K562 (cell line): ENCODE results near the gene ZNF845. TPM values are rescaled to one million over a fixed set of nuclear protein-coding genes. Genes with fewer than 3 reads are reported as not detected.

Source experiments
- ARNT ChIP-seq, 2 experiments: fragments of 450-650 bp; IDR thresholded peaks; 2 replicates each; pipeline ENCODE4 v1.6.1; 2016; ENCODE audit warnings: mild to moderate bottlenecking in 1 of 2
- ELF2 ChIP-seq: fragments of 250-450 bp; sonication (Bioruptor Pico); IDR thresholded peaks from 2 replicates; pipeline ENCODE4 v1.5.0; 2021; ENCODE audit warnings: mild to moderate bottlenecking
- ELF4 ChIP-seq: fragments of 450-650 bp; formaldehyde crosslinking; IDR thresholded peaks from 2 replicates; pipeline ENCODE4 v1.4.0; 2022; ENCODE audit warnings: missing genetic modification characterization
- KDM5B ChIP-seq: fragments of 200-600 bp; sonication (generic); IDR thresholded peaks from 2 replicates; pipeline ENCODE4 v1.6.1; 2012; ENCODE audit warnings: low read depth, mild to moderate bottlenecking, moderate library complexity, low read length, control low read depth, inconsistent platforms; ENCODE audit not compliant: insufficient replicate concordance
- NFRKB ChIP-seq: fragments of 450-650 bp; IDR thresholded peaks from 2 replicates; pipeline ENCODE4 v1.6.1; 2016; ENCODE audit warnings: low read depth
- NRF1 ChIP-seq, 2 experiments: fragments of 450-650 bp; IDR thresholded peaks in 1 of 2; conservative IDR thresholded peaks in 1 of 2; 2 replicates each; pipeline ENCODE4 v1.6.1; 2014; ENCODE audit warnings: mild to moderate bottlenecking in 2 of 2
- POLR2H ChIP-seq: IDR thresholded peaks from 2 replicates; pipeline ENCODE4 v1.6.1; 2016; ENCODE audit warnings: missing genetic modification characterization, low read depth, mild to moderate bottlenecking, control low read depth, missing compliant biosample characterization, moderate library complexity
- PRMT5 ChIP-seq: sonication (generic); formaldehyde crosslinking; IDR thresholded peaks from 2 replicates; pipeline ENCODE4 v1.5.0; 2020; ENCODE audit warnings: missing genetic modification reagents
- PTRF ChIP-seq: fragments of 450-650 bp; IDR thresholded peaks from 2 replicates; pipeline ENCODE4 v1.6.1; 2016; ENCODE audit warnings: mild to moderate bottlenecking, missing genetic modification characterization, missing compliant biosample characterization
- RBFOX2 ChIP-seq: fragments of 200-400 bp; formaldehyde crosslinking; IDR thresholded peaks from 2 replicates; pipeline ENCODE4 v1.6.1; 2017; ENCODE audit warnings: low read depth, mild to moderate bottlenecking, low read length, moderate library complexity
- RHOXF2B ChIP-seq: fragments of 250-450 bp; sonication (Bioruptor Pico); conservative IDR thresholded peaks from 2 replicates; pipeline ENCODE4 v1.5.1; 2021
- SIN3A ChIP-seq, 2 experiments: fragments of 150-350 bp in 1 of 2; IDR thresholded peaks; 2 replicates each; pipeline ENCODE4 v1.6.1; 2011 to 2016; ENCODE audit warnings: borderline replicate concordance in 2 of 2, low read depth in 2 of 2, low read length in 2 of 2, mild to moderate bottlenecking in 2 of 2, moderate library complexity in 2 of 2; ENCODE audit not compliant: control insufficient read depth in 1 of 2
- SMARCA5 ChIP-seq: fragments of 450-650 bp; IDR thresholded peaks from 2 replicates; pipeline ENCODE4 v1.6.1; 2016
- polyA plus RNA-seq, 8 experiments: library from polyadenylated mRNA; depleted of rRNA in 4 of 8; stranded (reverse) in 5 of 8; unstranded in 3 of 8; fragments of >200 nt; fragmentation: Nextera tagmentation in 2 of 8; fragmentation: Illumina TruSeq in 1 of 8; extraction: Ambion mirVana in 2 of 8; extraction: Trizol in 1 of 8; gene quantifications; 2 replicates each; pipeline versions ENCODE4 v1.2.1 to v1.2.3, GENCODE V29; 2011 to 2014; ENCODE audit warnings: inconsistent platforms in 1 of 8, missing spikeins in 1 of 8
- total RNA-seq, 7 experiments: library from RNA; depleted of rRNA in 6 of 7; stranded (reverse); fragments of >200 nt in 6 of 7; fragmentation: Illumina TruSeq in 2 of 7; extraction: Trizol in 2 of 7; gene quantifications; 2 replicates each; pipeline versions ENCODE4 v1.2.1 to v1.2.3, GENCODE V29; 2011 to 2021; ENCODE audit warnings: low replicate concordance in 1 of 7
- TF ChIP-seq, protein P1 (sequence below), 2 experiments: IDR thresholded peaks; 2 replicates each; pipeline ENCODE4 v1.6.1; 2011; ENCODE audit warnings: borderline replicate concordance in 1 of 2, control low read depth in 1 of 2, low read depth in 1 of 2, low read length in 1 of 2, mild to moderate bottlenecking in 1 of 2, mixed read lengths in 1 of 2, moderate library complexity in 1 of 2; ENCODE audit not compliant: insufficient read depth in 1 of 2, insufficient read length in 1 of 2, poor library complexity in 1 of 2, severe bottlenecking in 1 of 2; ENCODE audit errors: extremely low read depth in 1 of 2
- TF ChIP-seq, protein P2 (sequence below), 2 experiments: fragments of 450-650 bp in 1 of 2; sonication (generic) in 1 of 2; formaldehyde crosslinking in 1 of 2; IDR thresholded peaks; 2 replicates each; pipeline versions ENCODE4 v1.7.1 to v1.9.0; 2016 to 2022; ENCODE audit warnings: inconsistent platforms in 1 of 2, mild to moderate bottlenecking in 1 of 2, missing genetic modification reagents in 1 of 2

ZNF845 gene
- total and polyA plus RNA-seq, 9 of the 15 experiments (the other 6 are each of a cell fraction or from before 2014, with no cell fraction given): 1.9 to 13.2 (median 6.4) TPM

DNA sequence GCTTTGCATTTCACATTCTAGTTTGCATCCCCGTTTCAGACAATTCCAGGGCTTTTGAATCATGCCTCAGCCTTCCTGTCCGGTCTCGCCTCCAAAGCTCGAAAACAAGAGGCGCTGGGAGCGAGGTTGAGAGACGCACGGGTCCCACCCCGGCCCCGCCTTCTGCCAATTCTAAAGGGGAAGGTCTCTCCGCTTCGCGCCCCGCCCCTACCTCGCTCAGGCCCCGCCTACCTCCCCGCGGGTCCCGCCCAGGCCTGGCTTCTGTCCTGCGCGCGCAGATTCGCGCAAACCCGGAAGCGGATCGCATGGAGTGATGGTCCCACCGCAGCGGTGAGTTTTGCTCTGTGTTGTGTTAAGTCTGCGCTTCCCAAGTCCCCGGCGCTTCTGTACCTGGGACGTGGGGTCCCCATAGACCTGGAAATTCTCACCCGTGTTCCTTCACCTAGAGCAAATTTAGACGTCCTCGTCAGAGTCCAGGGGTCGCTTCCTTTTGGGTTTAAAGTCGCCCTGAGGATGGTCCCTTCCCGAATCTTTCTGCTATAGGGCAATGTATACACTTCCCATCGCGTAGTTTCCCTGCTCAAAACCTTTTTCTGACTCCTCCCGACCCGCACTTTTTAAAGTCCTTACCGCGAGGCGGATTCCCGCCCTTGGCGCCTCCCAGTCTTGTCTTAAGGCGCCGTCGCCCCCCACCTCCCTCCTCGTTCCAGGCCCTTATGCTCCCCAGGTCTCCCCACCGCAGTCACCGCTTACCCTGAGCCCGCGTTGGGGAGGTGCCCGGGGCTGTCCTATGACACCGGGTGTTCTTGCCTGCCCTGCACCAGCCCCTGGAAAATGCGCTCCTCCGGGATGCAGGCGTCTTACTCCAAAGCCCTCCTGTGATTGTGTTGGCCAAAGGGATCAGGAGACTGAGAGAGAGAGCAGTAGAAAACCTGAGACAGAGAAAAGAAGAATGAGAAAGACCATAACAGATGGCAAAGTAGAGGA, at the start of gene ZNF845 (continued):
- TF ChIP-seq, protein P1, sequence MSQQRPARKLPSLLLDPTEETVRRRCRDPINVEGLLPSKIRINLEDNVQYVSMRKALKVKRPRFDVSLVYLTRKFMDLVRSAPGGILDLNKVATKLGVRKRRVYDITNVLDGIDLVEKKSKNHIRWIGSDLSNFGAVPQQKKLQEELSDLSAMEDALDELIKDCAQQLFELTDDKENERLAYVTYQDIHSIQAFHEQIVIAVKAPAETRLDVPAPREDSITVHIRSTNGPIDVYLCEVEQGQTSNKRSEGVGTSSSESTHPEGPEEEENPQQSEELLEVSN (IDR thresholded peaks at IDR 0.05; ENCODE audit: borderline replicate concordance in 1 of 2, extremely low read depth in 1 of 2, insufficient read depth in 1 of 2, insufficient read length in 1 of 2, low read depth in 1 of 2, low read length in 1 of 2, poor library complexity in 1 of 2, severe bottlenecking in 1 of 2): peak; percentile 27 to 72
- TF ChIP-seq PTRF (tag): no peak
- TF ChIP-seq RHOXF2B (CRISPR knock-in tag): no peak
- peak; percentile 61; the same call in 1 of the 2 replicates for TF ChIP-seq ELF4 (CRISPR knock-in tag)
- TF ChIP-seq ARNT (IDR thresholded peaks at IDR 0.05): no peak
- no peak for TF ChIP-seq POLR2H
- no peak for TF ChIP-seq PRMT5 (CRISPR knock-in tag)
- TF ChIP-seq NFRKB: no peak
- TF ChIP-seq SMARCA5: no peak
- TF ChIP-seq, protein P2, sequence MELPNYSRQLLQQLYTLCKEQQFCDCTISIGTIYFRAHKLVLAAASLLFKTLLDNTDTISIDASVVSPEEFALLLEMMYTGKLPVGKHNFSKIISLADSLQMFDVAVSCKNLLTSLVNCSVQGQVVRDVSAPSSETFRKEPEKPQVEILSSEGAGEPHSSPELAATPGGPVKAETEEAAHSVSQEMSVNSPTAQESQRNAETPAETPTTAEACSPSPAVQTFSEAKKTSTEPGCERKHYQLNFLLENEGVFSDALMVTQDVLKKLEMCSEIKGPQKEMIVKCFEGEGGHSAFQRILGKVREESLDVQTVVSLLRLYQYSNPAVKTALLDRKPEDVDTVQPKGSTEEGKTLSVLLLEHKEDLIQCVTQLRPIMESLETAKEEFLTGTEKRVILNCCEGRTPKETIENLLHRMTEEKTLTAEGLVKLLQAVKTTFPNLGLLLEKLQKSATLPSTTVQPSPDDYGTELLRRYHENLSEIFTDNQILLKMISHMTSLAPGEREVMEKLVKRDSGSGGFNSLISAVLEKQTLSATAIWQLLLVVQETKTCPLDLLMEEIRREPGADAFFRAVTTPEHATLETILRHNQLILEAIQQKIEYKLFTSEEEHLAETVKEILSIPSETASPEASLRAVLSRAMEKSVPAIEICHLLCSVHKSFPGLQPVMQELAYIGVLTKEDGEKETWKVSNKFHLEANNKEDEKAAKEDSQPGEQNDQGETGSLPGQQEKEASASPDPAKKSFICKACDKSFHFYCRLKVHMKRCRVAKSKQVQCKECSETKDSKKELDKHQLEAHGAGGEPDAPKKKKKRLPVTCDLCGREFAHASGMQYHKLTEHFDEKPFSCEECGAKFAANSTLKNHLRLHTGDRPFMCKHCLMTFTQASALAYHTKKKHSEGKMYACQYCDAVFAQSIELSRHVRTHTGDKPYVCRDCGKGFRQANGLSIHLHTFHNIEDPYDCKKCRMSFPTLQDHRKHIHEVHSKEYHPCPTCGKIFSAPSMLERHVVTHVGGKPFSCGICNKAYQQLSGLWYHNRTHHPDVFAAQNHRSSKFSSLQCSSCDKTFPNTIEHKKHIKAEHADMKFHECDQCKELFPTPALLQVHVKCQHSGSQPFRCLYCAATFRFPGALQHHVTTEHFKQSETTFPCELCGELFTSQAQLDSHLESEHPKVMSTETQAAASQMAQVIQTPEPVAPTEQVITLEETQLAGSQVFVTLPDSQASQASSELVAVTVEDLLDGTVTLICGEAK (IDR thresholded peaks at IDR 0.05): 0 out of 2 replicates have a peak, but pooled peaks have one; percentile 18
- TF ChIP-seq, protein P2 (CRISPR knock-in tag; IDR thresholded peaks at IDR 0.05): no peak
- peak; percentile 93 to 94 for TF ChIP-seq NRF1 (conservative IDR thresholded peaks at IDR 0.05 in 1 of 2, IDR thresholded peaks at IDR 0.05 in 1 of 2)
- TF ChIP-seq ELF2 (CRISPR knock-in tag): peak; percentile 93
- peak; percentile 22 to 47; a peak in 2 of 4 replicates for TF ChIP-seq SIN3A (IDR thresholded peaks at IDR 0.05; ENCODE audit: borderline replicate concordance in 2 of 2, control insufficient read depth in 1 of 2, low read depth in 2 of 2, low read length in 2 of 2)
- TF ChIP-seq KDM5B: peak; percentile 73
- TF ChIP-seq RBFOX2: peak; percentile 81
